OCI-LY7 (cell line): Measurements from ENCODE around the gene ARHGAP18. TPM values are rescaled to one million over a fixed set of nuclear protein-coding genes. Genes with fewer than 3 reads are reported as not detected.

Experiments
- BruUV-seq: library from RNA; stranded (reverse); fragments of 400-500 nt; replicated peaks from 2 replicates; lab custom pipeline; 2021; lab: Mats Ljungman, UMichigan
- CTCF ChIA-PET: fragments of 300-600 bp; sonication (Branson Sonifier 250); formaldehyde crosslinking; loops from one replicate; lab custom pipeline; 2022; ENCODE audit warnings: antibody characterized with exemption; ENCODE audit not compliant: unreplicated experiment; lab: Charles Lee
- POLR2A ChIA-PET: fragments of 300-600 bp; sonication (Branson Sonifier 250); formaldehyde crosslinking; loops from one replicate; lab custom pipeline; 2022; ENCODE audit warnings: antibody characterized with exemption; lab: Charles Lee
- DNase-seq: peaks from one replicate; pipeline ENCODE4 v3.0.0-alpha.2; 2015; ENCODE audit warnings: low spot score
- H2AFZ ChIP-seq: fragments of 200-600 bp; sonication (generic), shearing (Covaris generic); 2 replicates; pipeline ENCODE4 v1.6.1; 2014; ENCODE audit warnings: mild to moderate bottlenecking, antibody characterized with exemption, low read length, moderate library complexity
- H3K27ac ChIP-seq: fragments of 200-600 bp; sonication (generic); 2 replicates; pipeline ENCODE4 v1.5.1; 2014; ENCODE audit warnings: mixed run types, low read depth, mild to moderate bottlenecking, moderate library complexity, low read length, inconsistent platforms; ENCODE audit not compliant: poor library complexity, severe bottlenecking
- H3K36me3 ChIP-seq: fragments of 200-600 bp; sonication (generic); 2 replicates; pipeline ENCODE4 v1.6.1; 2014; ENCODE audit warnings: mild to moderate bottlenecking, antibody characterized with exemption, low read length, moderate library complexity, mixed read lengths; ENCODE audit not compliant: insufficient read depth
- H3K4me1 ChIP-seq: fragments of 200-600 bp; sonication (generic); 2 replicates; pipeline ENCODE4 v1.5.1; 2014; ENCODE audit warnings: mild to moderate bottlenecking, low read length; ENCODE audit not compliant: insufficient read depth, poor library complexity, severe bottlenecking
- H3K4me2 ChIP-seq: fragments of 200-600 bp; sonication (generic); 2 replicates; pipeline ENCODE4 v1.6.1; 2014; ENCODE audit warnings: mild to moderate bottlenecking, low read length
- H3K4me3 ChIP-seq: fragments of 200-600 bp; sonication (generic); 2 replicates; pipeline ENCODE4 v1.5.1; 2014; ENCODE audit warnings: mild to moderate bottlenecking, low read depth, low read length; ENCODE audit not compliant: poor library complexity, severe bottlenecking
- H3K79me2 ChIP-seq: fragments of 200-600 bp; sonication (generic); 2 replicates; pipeline ENCODE4 v1.6.1; 2016; ENCODE audit warnings: low read depth, mild to moderate bottlenecking, low read length, moderate library complexity, mixed read lengths; ENCODE audit not compliant: insufficient read depth
- H3K9me2 ChIP-seq: fragments of 200-600 bp; sonication (generic); 2 replicates; pipeline ENCODE4 v1.6.1; 2016; ENCODE audit warnings: mild to moderate bottlenecking, low read length, mixed read lengths; ENCODE audit not compliant: insufficient read depth
- H3K9me3 ChIP-seq: fragments of 200-600 bp; sonication (generic); 2 replicates; pipeline ENCODE4 v1.6.1; 2014; ENCODE audit warnings: mild to moderate bottlenecking, mixed run types, low read length, mixed read lengths
- H4K20me1 ChIP-seq: fragments of 200-600 bp; sonication (generic); 2 replicates; pipeline ENCODE4 v1.6.1; 2014; ENCODE audit warnings: mild to moderate bottlenecking, antibody characterized with exemption, low read length, moderate library complexity, mixed read lengths; ENCODE audit not compliant: insufficient read depth
- CTCF ChIP-seq: fragments of 200-600 bp; sonication (generic); conservative IDR thresholded peaks from 2 replicates; pipeline ENCODE4 v1.5.1; 2014; ENCODE audit warnings: mild to moderate bottlenecking, antibody characterized with exemption, low read length, moderate library complexity, mixed read lengths
- EZH2phosphoT487 ChIP-seq: fragments of 200-600 bp; sonication (generic); IDR thresholded peaks from 2 replicates; pipeline ENCODE4 v1.6.1; 2018; ENCODE audit warnings: low read depth, borderline replicate concordance, mild to moderate bottlenecking, mixed run types, antibody characterized with exemption, low read length, moderate library complexity, mixed read lengths
- intact Hi-C: fragments of 100-400 bp; cut with micrococcal nuclease; formaldehyde crosslinking; loops from one replicate; pipeline ENCODE4 v1.10.0; 2022; ENCODE audit not compliant: unreplicated experiment
- total RNA-seq, 2 experiments: library from RNA; depleted of rRNA in 1 of 2; stranded (reverse); fragments of >200 nt in 1 of 2; shearing (Covaris generic) in 1 of 2; gene quantifications; 2 replicates each; pipeline ENCODE4 v1.2.3, GENCODE V29; 2014 to 2022

ARHGAP18 gene
- total RNA-seq, 2 experiments from 2014 or later, result 4.8 to 7.5 TPM

GRCh38 chr6:129684323-129684884 is 25.6 kb downstream of the ARHGAP18 start:
- ChIA-PET POLR2A (interaction anchor here (0.7 to 2.6 kb wide), 5 partner anchors 15 to 333 kb away, joined by 3 to 18 read pairs (median 4); partner anchors contain the start of gene ARHGAP18), CTCF (no interaction called here)
- no peaks in the 10 kb centered on the region for H4K20me1 ChIP-seq
- no peak for DNase-seq
- H3K4me2 ChIP-seq, result peak overlapping the region; percentile 66
- H3K4me1 ChIP-seq, result peaks cover 56% of the 10 kb centered on the region
- no peaks in the 10 kb centered on the region for H3K9me2 ChIP-seq
- peak overlapping the region; percentile 42 for H3K4me3 ChIP-seq
- no peaks in the 10 kb centered on the region for H3K36me3 ChIP-seq
- no peaks in the 10 kb centered on the region for H3K9me3 ChIP-seq
- H3K27ac ChIP-seq, result peak overlapping the region; percentile 47
- TF ChIP-seq EZH2phosphoT487 (no peak), CTCF (no peak)
- no peak overlapping the region for H2AFZ ChIP-seq
- intact Hi-C loops, result loop anchor here (2.0 kb wide), 1 partner anchor 24 kb away; no protein-coding TSS in a partner anchor
- no peaks in the 10 kb centered on the region for H3K79me2 ChIP-seq
- no TSS peak for BruUV-seq

- no peak for TF ChIP-seq CTCF
- TF ChIP-seq EZH2phosphoT487, result no peak
- Histone ChIP-seq H3K4me2 (peak overlapping the region; percentile 66), H3K36me3 (no peaks in the 10 kb centered on the region), H3K9me3 (no peaks in the 10 kb centered on the region), H3K27ac (peak overlapping the region; percentile 47), H3K79me2 (no peaks in the 10 kb centered on the region), H4K20me1 (no peaks in the 10 kb centered on the region), H3K9me2 (no peaks in the 10 kb centered on the region), H3K4me3 (peak overlapping the region; percentile 42), H3K4me1 (peaks cover 56% of the 10 kb centered on the region), H2AFZ (no peak overlapping the region)
- ChIA-PET CTCF (no interaction called here), POLR2A (interaction anchor here (0.7 to 2.6 kb wide), 7 partner anchors 11 to 334 kb away, joined by 3 to 18 read pairs (median 3); partner anchors contain the start of gene ARHGAP18)
- no TSS peak for BruUV-seq
- peak; percentile 82 for DNase-seq
- intact Hi-C loops, result loop anchor here (2.0 kb wide), 1 partner anchor 25 kb away; no protein-coding TSS in a partner anchor
Observed at GRCh38 chr6:129683601-129684322, 26.2 kb downstream of the ARHGAP18 start.

GRCh38 chr6:129681913-129682205 is 28.1 kb downstream of the ARHGAP18 start:
- no TSS peak for BruUV-seq
- no peaks in the 10 kb centered on the region for H3K9me3 ChIP-seq
- no peaks in the 10 kb centered on the region for H3K79me2 ChIP-seq
- no peak overlapping the region for H3K27ac ChIP-seq
- TF ChIP-seq CTCF (no peak), EZH2phosphoT487 (no peak)
- ChIA-PET CTCF (no interaction called here), POLR2A (interaction anchor here (0.9 to 2.6 kb wide), 4 partner anchors 11 to 61 kb away, joined by 3 to 18 read pairs (median 3); partner anchors contain the start of gene ARHGAP18)
- no peak for DNase-seq
- H3K4me3 ChIP-seq, result no peak overlapping the region
- no peak overlapping the region for H3K4me2 ChIP-seq
- H3K4me1 ChIP-seq, result peaks cover 44% of the 10 kb centered on the region
- no peaks in the 10 kb centered on the region for H4K20me1 ChIP-seq
- H3K9me2 ChIP-seq, result no peaks in the 10 kb centered on the region
- H3K36me3 ChIP-seq, result no peaks in the 10 kb centered on the region
- H2AFZ ChIP-seq, result no peak overlapping the region
- intact Hi-C loops, result no loop called here
